Activated CD4-positive, CD25-positive, alpha-beta regulatory T cell treated with anti-CD3 and anti-CD28 coated beads, Interleukin-2, amount 50 U/mL, for 16 hours (primary cell): Measurements from ENCODE around the gene AHDC1.
"Not testable (repeated sequence)": the region's sequence is repeated elsewhere in the genome, so short reads cannot be mapped to it uniquely, and the experiment has no call there.

Experiments used
- DNase-seq: peaks from one replicate; pipeline ENCODE4 v3.0.0-alpha.2; 2020; ENCODE audit warnings: low read depth, low spot score

The AHDC1 gene

GRCh38 chr1:27603681-27604578 is at the start of gene AHDC1:
Gene AHDC1, minus strand, starts transcription at chr1:27604144. Its CDS starts 52,029 bp downstream, at chr1:27552115.
- DNase-seq, result peak; percentile 82

GRCh38 chr1:27652111-27652864 is 48.3 kb upstream of the AHDC1 start:
- no peak for DNase-seq

- no peak for DNase-seq
Observed at GRCh38 chr1:27650539-27651175, 46.7 kb upstream of the AHDC1 start.

- no peak for DNase-seq
Observed at GRCh38 chr1:27650171-27650538, 46.2 kb upstream of the AHDC1 start.

GRCh38 chr1:27649306-27649635 is 45.3 kb upstream of the AHDC1 start:
- no peak for DNase-seq

- no peak for DNase-seq
Observed at GRCh38 chr1:27648602-27649305, 44.8 kb upstream of the AHDC1 start.

- DNase-seq, result no peak
Observed at GRCh38 chr1:27647328-27647727, 43.4 kb upstream of the AHDC1 start.

- no peak for DNase-seq
Observed at GRCh38 chr1:27646676-27647075, 42.7 kb upstream of the AHDC1 start.

- no peak for DNase-seq
Observed at GRCh38 chr1:27645071-27645415, 41.1 kb upstream of the AHDC1 start.

- DNase-seq, result no peak
Observed at GRCh38 chr1:27644369-27645070, 40.6 kb upstream of the AHDC1 start.

- DNase-seq, result peak; percentile 50
Observed at GRCh38 chr1:27643600-27644368, 39.8 kb upstream of the AHDC1 start.

- DNase-seq, result not testable (repeated sequence)
Observed at GRCh38 chr1:27640514-27640913, 36.6 kb upstream of the AHDC1 start.

GRCh38 chr1:27638805-27639204 is 34.9 kb upstream of the AHDC1 start:
- no peak for DNase-seq

- DNase-seq, result no peak
Observed at GRCh38 chr1:27638047-27638734, 34.2 kb upstream of the AHDC1 start.

GRCh38 chr1:27635396-27636142 is 31.6 kb upstream of the AHDC1 start:
- DNase-seq, result no peak

GRCh38 chr1:27634985-27635367 is 31.0 kb upstream of the AHDC1 start, which contains the start of gene FGR:
Gene FGR, minus strand, starts transcription at chr1:27635185. Its CDS starts 11,269 bp downstream, at chr1:27623916.
- no peak for DNase-seq

GRCh38 chr1:27634177-27634984 is 30.4 kb upstream of the AHDC1 start:
- DNase-seq, result no peak

- no peak for DNase-seq
Observed at GRCh38 chr1:27633640-27634176, 29.8 kb upstream of the AHDC1 start.
